HepG2 (cell line): ENCODE measurements around the gene TULP3. TPM values are rescaled to one million over a fixed set of nuclear protein-coding genes. Genes with fewer than 3 reads are reported as not detected.

ENCODE experiments used
- ARNT ChIP-seq: fragments of 450-650 bp; IDR thresholded peaks from 2 replicates; pipeline ENCODE4 v1.6.1; 2017
- ARNT2 ChIP-seq: sonication (generic); formaldehyde crosslinking; IDR thresholded peaks from 2 replicates; pipeline ENCODE4 v1.8.0; 2022; ENCODE audit warnings: mild to moderate bottlenecking, low read depth, missing genetic modification reagents, moderate library complexity
- ATM ChIP-seq: fragments of 450-650 bp; IDR thresholded peaks from 2 replicates; pipeline ENCODE4 v1.7.1; 2017; ENCODE audit warnings: mild to moderate bottlenecking, borderline replicate concordance
- E2F1 ChIP-seq: sonication (generic); formaldehyde crosslinking; IDR thresholded peaks from 2 replicates; pipeline ENCODE4 v1.5.0; 2020; ENCODE audit warnings: missing genetic modification reagents
- ELF4 ChIP-seq: sonication (generic); formaldehyde crosslinking; IDR thresholded peaks from 2 replicates; pipeline ENCODE4 v1.5.0; 2020; ENCODE audit warnings: missing genetic modification reagents, mild to moderate bottlenecking, moderate library complexity, borderline replicate concordance
- HOXD1 ChIP-seq: sonication (generic); formaldehyde crosslinking; IDR thresholded peaks from 2 replicates; pipeline ENCODE4 v1.5.0; 2020; ENCODE audit warnings: missing genetic modification reagents
- KDM6A ChIP-seq: IDR thresholded peaks from 2 replicates; pipeline ENCODE4 v1.6.1; 2016; ENCODE audit warnings: low read depth
- MIER2 ChIP-seq: IDR thresholded peaks from 2 replicates; pipeline ENCODE4 v1.6.1; 2016; ENCODE audit warnings: missing biosample characterization, missing genetic modification reagents
- RAD51 ChIP-seq: fragments of 450-650 bp; IDR thresholded peaks from 2 replicates; pipeline ENCODE4 v1.6.1; 2016; ENCODE audit warnings: borderline replicate concordance
- RBM22 ChIP-seq: fragments of 200-400 bp; formaldehyde crosslinking; optimal IDR thresholded peaks from 2 replicates; pipeline ENCODE3; 2017; ENCODE audit warnings: mild to moderate bottlenecking, low read length, moderate library complexity
- RELA ChIP-seq: sonication (generic); formaldehyde crosslinking; IDR thresholded peaks from 2 replicates; pipeline ENCODE4 v1.4.0; 2020; ENCODE audit warnings: missing genetic modification reagents
- SALL2 ChIP-seq: sonication (generic); formaldehyde crosslinking; IDR thresholded peaks from 2 replicates; pipeline ENCODE4 v1.8.1; 2023; ENCODE audit warnings: mild to moderate bottlenecking, missing genetic modification reagents, inconsistent platforms
- SMARCC2 ChIP-seq: fragments of 450-650 bp; IDR thresholded peaks from 2 replicates; pipeline ENCODE4 v1.6.1; 2017; ENCODE audit warnings: antibody characterized with exemption, mild to moderate bottlenecking
- TRAFD1 ChIP-seq: sonication (generic); formaldehyde crosslinking; IDR thresholded peaks from 2 replicates; pipeline ENCODE4 v1.5.1; 2020; ENCODE audit warnings: missing genetic modification reagents, mild to moderate bottlenecking, borderline replicate concordance
- TRIM22 ChIP-seq: fragments of 450-650 bp; IDR thresholded peaks from 2 replicates; pipeline ENCODE4 v1.6.1; 2017
- YEATS2 ChIP-seq: sonication (generic); formaldehyde crosslinking; IDR thresholded peaks from 2 replicates; pipeline ENCODE4 v1.4.0; 2020; ENCODE audit warnings: missing genetic modification reagents, borderline replicate concordance
- ZBTB26 ChIP-seq: IDR thresholded peaks from 2 replicates; pipeline ENCODE4 v1.6.1; 2016; ENCODE audit warnings: missing compliant biosample characterization, missing genetic modification reagents, borderline replicate concordance
- ZNF180 ChIP-seq: sonication (generic); formaldehyde crosslinking; IDR thresholded peaks from 2 replicates; pipeline ENCODE4 v1.4.0; 2020; ENCODE audit warnings: low read depth, missing genetic modification reagents, borderline replicate concordance
- ZNF234 ChIP-seq: sonication (generic); formaldehyde crosslinking; conservative IDR thresholded peaks from 2 replicates; pipeline ENCODE4 v1.5.1; 2020; ENCODE audit warnings: mild to moderate bottlenecking, missing genetic modification reagents
- ZNF30 ChIP-seq: sonication (generic); formaldehyde crosslinking; IDR thresholded peaks from 2 replicates; pipeline ENCODE4 v1.5.0; 2020; ENCODE audit warnings: mild to moderate bottlenecking, missing genetic modification reagents
- ZNF326 ChIP-seq: sonication (generic); formaldehyde crosslinking; IDR thresholded peaks from 2 replicates; pipeline ENCODE4 v1.4.0; 2020; ENCODE audit warnings: missing genetic modification reagents, borderline replicate concordance
- ZNF570 ChIP-seq: sonication (generic); formaldehyde crosslinking; IDR thresholded peaks from 2 replicates; pipeline ENCODE4 v1.4.0; 2020; ENCODE audit warnings: mild to moderate bottlenecking, missing genetic modification reagents, borderline replicate concordance
- ZNF800 ChIP-seq: sonication (generic); formaldehyde crosslinking; IDR thresholded peaks from 2 replicates; pipeline ENCODE4 v1.4.0; 2020; ENCODE audit warnings: missing genetic modification reagents
- polyA plus RNA-seq, 8 experiments: library from polyadenylated mRNA; depleted of rRNA in 3 of 8; stranded (reverse) in 7 of 8; unstranded in 1 of 8; fragments of >200 nt; fragmentation: Illumina TruSeq in 4 of 8; extraction: Trizol in 4 of 8; gene quantifications; 2 replicates each; pipeline versions ENCODE4 v1.2.1 to v1.2.3, GENCODE V29; 2011 to 2016; ENCODE audit warnings: low read depth in 4 of 8, missing spikeins in 1 of 8, mixed read lengths in 1 of 8; ENCODE audit not compliant: insufficient read depth in 1 of 8
- total RNA-seq, 5 experiments: library from RNA; depleted of rRNA; stranded (reverse); fragments of >200 nt; fragmentation: Illumina TruSeq; extraction: Trizol; gene quantifications; 2 replicates each; pipeline ENCODE4 v1.2.3, GENCODE V29; 2016; ENCODE audit warnings: low read depth in 1 of 5

TULP3 gene
- total and polyA plus RNA-seq, 2 of the 13 experiments (the other 11 are each of a cell fraction or from before 2014, with no cell fraction given), result 11.2 to 13.2 TPM

GRCh38 chr12:2890388-2891239 lies at the start of gene TULP3 (continued):
- TF ChIP-seq ZNF800 (CRISPR knock-in tag) (0 out of 2 replicates have a peak, but pooled peaks have one; percentile 38), SALL2 (CRISPR knock-in tag) (0 out of 2 replicates have a peak, but pooled peaks have one; percentile 4), RBM22 (peak; percentile 85), HOXD1 (no peak; the same call in 1 of the 2 replicates), ZNF234 (CRISPR knock-in tag) (peak; percentile 92; the same call in 1 of the 2 replicates), TRAFD1 (CRISPR knock-in tag) (peak; percentile 86; the same call in 1 of the 2 replicates), KDM6A (CRISPR knock-in tag) (no peak), E2F1 (CRISPR knock-in tag) (peak; percentile 52; the same call in 1 of the 2 replicates), ZNF570 (CRISPR knock-in tag) (no peak), ZNF180 (CRISPR knock-in tag) (no peak), ARNT (no peak), ZNF326 (CRISPR knock-in tag) (no peak), MIER2 (CRISPR knock-in tag) (peak; percentile 11; the same call in 1 of the 2 replicates), ELF4 (CRISPR knock-in tag) (no peak), ZBTB26 (0 out of 2 replicates have a peak, but pooled peaks have one; percentile 25), ARNT2 (peak; percentile 89), RAD51 (no peak), YEATS2 (CRISPR knock-in tag) (no peak; the same call in 1 of the 2 replicates), ZNF30 (CRISPR knock-in tag) (peak; percentile 91; the same call in 1 of the 2 replicates), SMARCC2 (no peak), ATM (no peak), TRIM22 (no peak), RELA (no peak)
